Stimulated activated CD4-positive, alpha-beta T cell treated with anti-CD3 and anti-CD28 coated beads, Interleukin-4, amount 100 ng/mL, for 48 hours (primary cell): ENCODE data around the gene LRRC74A.
"Not testable (repeated sequence)": the region's sequence is repeated elsewhere in the genome, so short reads cannot be mapped to it uniquely, and the experiment has no call there.

Source experiments
- DNase-seq, 2 donors: peaks; one replicate each; pipeline ENCODE4 v3.0.0-alpha.2; 2020; ENCODE audit warnings: low read depth in 2 of 2

The LRRC74A gene

GRCh38 chr14:76891391-76891790 is 65.2 kb downstream of the LRRC74A start:
- DNase-seq = no peak

DNA sequence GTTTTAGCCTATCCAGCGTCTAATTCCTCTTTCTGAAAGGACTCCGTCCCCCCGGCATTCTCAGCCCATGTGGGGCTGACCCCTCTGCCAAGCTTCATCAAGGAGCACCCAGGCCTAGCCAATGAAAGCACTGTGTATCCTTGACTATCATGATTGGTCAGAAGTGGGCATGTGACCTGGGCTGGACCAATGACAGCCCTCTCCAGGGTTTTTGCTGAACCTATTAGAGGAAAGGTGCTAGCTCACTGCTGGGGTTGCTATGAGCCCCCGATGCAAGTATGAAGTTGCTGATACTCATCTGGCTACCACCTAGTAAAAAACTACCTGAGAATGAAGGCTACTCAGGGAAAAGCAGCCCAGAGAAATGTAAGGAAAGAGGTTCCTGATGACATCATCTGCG is 68.1 kb downstream of the LRRC74A start:
- no peak for DNase-seq

DNA sequence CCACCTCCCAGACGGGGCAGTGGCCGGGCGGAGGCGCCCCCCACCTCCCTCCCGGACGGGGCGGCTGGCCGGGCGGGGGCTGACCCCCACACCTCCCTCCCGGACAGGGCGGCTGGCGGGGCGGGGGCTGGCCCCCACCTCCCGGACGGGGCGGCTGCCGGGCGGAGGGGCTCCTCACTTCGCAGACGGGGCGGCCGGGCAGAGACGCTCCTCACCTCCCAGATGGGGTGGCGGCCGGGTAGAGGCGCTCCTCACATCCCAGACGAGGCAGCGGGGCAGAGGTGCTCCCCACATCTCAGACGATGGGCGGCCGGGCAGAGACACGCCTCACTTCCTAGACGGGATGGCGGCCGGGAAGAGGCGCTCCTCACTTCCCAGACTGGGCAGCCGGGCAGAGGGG is 71.8 kb downstream of the LRRC74A start:
- DNase-seq = not testable (repeated sequence)

- DNase-seq = no peak
Observed at GRCh38 chr14:76900682-76901081, 74.5 kb downstream of the LRRC74A start.

GRCh38 chr14:76901171-76902055 is 75.2 kb downstream of the LRRC74A start:
- no peak for DNase-seq

- DNase-seq = no peak
Observed at GRCh38 chr14:76902591-76902990, 76.4 kb downstream of the LRRC74A start.

GRCh38 chr14:76904100-76904739 is 78.0 kb downstream of the LRRC74A start:
- DNase-seq = no peak

- peak; percentile 72 to 75 for DNase-seq
Observed at GRCh38 chr14:76904740-76905569, 78.7 kb downstream of the LRRC74A start.

DNA sequence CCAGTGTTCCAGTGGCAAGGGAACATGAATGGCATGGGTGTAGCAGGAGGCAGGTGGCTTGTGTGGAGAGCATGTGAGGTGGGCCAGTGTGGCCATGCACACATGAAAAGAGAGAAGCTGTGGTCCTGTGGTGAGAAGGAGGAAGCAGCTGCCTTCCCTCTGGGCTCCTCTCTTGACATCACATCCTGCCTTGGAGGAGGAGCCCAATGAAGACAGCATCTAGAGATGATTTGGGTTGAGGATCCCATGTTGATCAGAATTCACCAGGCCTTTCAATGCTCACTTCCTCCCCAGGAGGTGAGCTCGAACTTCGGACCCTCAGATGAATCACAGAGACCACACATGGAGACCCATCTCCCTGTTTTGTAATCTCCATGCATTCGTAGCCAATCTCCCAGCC is 82.6 kb downstream of the LRRC74A start:
- DNase-seq = no peak

GRCh38 chr14:76909266-76909665 is 83.1 kb downstream of the LRRC74A start:
- DNase-seq = no peak

DNA sequence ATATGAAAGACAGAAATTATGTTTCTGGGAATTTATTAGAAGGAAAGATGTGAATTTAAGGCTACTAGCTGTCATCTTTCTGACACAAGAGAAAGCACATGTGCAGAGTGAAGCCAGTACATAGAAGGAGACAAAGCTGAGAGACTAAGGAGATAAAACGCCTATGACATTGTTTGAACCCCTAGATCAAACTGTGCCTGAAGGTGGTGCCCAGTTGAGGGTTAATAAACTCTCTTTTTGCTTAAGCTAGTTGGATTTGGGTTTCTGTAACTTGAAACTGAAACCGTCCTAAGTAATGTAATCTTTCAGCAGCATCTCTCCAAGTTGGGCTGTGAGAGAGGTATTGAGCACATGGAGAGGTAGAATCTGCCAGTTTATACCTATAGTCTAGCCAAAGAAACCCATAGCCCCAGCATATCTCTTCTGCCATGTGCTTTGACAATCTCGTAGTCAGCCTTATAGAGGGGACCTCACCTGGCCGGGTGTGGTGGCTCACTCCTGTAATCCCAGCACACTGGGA is 84.2 kb downstream of the LRRC74A start:
- no peak for DNase-seq

GRCh38 chr14:76911473-76911872 is 85.3 kb downstream of the LRRC74A start:
- DNase-seq = no peak

DNA sequence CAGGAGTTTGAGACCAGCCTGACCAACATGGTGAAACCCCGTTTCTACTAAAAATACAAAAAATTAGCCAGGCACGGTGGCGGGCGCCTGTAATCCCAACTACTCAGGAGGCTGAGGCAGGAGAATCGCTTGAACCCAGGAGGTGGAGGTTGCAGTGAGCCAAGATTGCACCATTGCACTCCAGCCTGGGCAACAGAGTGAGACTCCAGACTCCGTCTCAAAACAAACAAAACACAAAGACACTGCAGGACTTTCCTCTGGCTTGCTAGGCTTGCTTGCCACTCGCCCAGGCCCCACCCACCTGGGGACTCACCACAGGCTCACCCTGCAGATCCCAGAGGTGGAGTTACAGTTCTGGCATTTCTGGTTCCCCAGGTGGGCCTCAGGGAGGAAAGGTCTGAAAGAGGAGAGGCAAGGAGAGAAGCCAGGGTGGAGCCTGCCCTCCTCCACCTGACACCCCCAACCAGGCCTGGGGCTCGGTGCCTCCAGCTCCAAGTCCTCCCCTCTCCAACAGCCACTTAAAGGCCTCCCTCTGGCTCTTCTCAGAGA is 88.4 kb downstream of the LRRC74A start:
- not testable (repeated sequence) for DNase-seq

- DNase-seq = no peak
Observed at GRCh38 chr14:76916040-76916715, 90.0 kb downstream of the LRRC74A start.

- no peak for DNase-seq
Observed at GRCh38 chr14:76917158-76917596, 91.0 kb downstream of the LRRC74A start.

DNA sequence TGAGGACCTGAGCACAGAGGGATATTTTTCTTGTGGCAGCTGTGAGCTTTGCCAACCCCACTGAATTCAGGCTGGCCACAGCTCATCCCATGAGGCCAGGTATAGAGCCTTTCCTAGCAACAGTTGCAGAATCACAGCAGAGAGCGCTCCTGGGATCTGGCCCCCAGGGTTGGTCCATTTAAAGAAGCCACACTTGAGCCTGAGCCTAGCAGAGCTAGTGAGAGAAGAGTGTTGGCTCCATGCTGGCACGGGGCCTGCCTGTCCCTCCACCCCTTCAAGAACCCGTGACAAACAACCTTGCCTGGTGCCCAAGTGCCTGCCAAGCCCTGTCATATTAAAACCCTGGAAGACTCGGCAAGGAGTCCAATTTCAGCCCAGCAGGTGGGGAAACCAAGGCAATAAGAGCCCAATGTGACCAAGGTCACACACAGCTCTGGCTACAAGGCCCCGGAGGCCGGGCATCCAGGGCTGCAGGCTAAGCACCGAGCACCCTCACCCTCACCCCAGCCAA is 91.6 kb downstream of the LRRC74A start:
- no peak for DNase-seq

DNA sequence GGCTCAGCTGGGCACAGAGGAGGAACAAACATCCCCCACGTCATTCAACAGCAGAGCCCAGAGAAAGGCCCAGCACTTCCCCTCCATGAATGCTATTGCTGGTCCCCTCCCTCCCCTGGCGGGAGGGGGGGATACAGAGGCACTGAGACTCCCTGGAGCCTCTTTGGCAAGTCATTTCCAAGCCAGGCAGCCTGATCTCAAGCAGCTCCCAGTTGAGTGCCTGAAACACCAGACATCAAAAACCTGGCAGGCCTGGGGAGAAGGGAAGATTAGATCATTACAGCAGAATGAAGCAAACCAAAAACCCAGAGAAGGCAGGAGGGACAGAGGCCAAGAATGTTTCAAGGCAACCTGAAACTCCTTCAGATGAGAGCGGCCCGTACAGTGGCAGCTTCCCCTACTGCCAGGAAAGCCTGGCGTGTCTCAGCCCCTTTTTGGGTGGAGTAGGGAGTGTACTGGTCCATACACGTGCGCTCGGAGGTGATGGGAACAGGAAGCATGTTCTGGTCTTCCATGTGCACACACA is 92.1 kb downstream of the LRRC74A start:
- no peak for DNase-seq

DNA sequence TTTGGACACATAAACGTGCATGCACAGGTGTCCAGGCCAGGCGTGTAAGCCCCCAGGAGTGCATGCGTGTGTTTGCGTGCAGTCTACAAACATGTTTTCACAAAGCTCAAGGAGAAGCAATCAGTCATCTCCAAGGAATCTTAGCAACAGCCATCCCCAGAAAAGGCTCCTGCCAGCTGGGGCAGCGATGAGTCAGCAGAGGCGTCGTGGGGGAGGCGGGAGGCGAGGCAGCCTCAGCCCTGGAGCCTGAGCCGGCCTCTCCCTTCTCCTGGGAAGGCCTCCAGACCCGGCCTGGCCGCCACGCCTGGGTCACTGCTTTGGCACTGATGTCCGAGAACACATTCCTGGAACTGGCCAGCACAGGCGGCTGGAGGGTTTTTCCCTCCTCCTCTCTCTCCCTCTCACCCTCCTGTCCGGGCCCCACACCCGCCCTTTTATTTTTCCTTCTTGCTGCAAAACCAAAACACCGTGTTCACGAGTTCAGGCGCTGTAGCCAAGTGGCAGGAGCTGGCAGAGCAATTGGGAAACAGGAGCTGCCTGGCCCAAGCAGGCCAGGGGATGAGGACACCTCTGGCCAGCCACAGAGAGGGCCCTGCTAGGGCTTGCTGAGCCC is 92.7 kb downstream of the LRRC74A start:
- no peak for DNase-seq
